T47D (cell line): ENCODE measurements around the gene RNU6-1.
A peak's percentile ranks its signal among the peaks of the same experiment; 100 is the strongest.

Experiments used
- DNase-seq, 2 experiments: peaks; one replicate each; pipeline versions ENCODE4 v3.0.0 to v3.0.0-alpha.2; 2011 to 2012; ENCODE audit warnings: low read depth in 1 of 2, low spot score in 1 of 2
- JUND ChIP-seq: IDR thresholded peaks from 2 replicates; pipeline ENCODE4 v1.6.1; 2012; ENCODE audit warnings: low read depth
- in situ Hi-C: cut with HindIII; loops from 2 replicates; pipeline ENCODE4 v1.10.0; 2016; ENCODE audit warnings: low sequenced_read_pairs, low pct_unique_long_range_greater_than_20kb

RNU6-1 gene

DNA sequence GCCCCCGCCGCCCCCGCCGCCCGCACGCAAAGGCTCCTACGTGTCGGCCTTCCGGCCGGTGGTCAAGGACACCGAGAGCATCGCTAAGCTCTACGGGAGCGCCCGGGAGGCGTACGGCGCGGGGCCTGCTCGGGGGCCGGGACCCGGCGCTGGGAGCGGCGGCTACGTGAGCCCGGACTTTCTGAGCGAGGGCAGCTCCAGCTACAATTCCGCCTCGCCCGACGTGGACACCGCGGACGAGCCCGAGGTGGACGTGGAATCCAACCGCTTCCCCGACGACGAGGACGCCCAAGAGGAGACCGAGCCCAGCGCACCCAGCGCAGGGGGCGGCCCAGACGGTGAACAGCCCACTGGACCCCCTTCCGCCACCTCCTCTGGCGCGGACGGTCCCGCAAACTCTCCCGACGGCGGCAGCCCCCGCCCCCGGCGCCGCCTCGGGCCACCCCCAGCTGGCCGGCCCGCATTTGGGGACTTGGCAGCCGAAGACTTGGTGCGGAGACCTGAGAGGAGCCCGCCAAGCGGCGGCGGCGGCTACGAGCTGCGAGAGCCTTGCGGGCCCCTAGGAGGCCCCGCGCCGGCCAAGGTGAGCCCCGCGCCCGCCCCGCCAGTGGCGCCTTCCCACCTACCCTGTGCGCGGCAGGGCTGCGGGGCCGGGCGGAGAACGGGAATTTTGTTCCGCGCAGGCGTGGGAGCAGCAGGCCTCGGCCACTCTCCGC is 12.1 kb downstream of the RNU6-1 start:
- no peak for TF ChIP-seq JUND
- DNase-seq: no peak
- in situ Hi-C loops: no loop called here

- in situ Hi-C loops: no loop called here
- DNase-seq: no peak
- TF ChIP-seq JUND: no peak
Observed at GRCh38 chr15:67826717-67827561, 12.9 kb downstream of the RNU6-1 start.

DNA sequence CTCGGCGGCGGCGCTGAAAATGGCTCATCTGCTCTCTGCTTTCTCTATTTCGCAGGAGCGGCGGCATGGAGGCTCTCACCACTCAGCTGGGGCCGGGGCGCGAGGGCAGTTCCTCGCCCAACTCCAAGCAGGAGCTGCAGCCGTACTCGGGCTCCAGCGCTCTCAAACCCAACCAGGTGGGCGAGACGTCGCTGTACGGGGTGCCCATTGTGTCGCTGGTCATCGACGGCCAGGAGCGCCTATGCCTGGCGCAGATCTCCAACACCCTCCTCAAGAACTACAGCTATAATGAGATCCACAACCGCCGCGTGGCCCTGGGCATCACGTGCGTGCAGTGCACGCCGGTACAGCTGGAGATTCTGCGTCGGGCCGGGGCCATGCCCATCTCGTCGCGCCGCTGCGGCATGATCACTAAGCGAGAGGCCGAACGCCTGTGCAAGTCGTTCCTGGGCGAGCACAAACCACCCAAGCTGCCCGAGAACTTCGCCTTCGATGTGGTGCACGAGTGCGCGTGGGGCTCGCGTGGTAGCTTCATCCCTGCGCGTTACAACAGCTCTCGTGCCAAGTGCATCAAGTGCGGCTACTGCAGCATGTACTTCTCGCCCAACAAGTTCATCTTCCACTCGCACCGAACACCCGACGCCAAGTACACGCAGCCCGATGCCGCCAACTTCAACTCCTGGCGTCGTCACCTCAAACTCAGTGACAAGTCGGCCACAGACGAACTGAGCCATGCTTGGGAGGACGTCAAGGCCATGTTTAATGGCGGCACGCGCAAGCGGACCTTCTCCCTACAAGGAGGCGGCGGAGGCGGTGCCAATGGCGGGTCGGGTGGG is 13.7 kb downstream of the RNU6-1 start:
- no peak for TF ChIP-seq JUND
- no peak for DNase-seq
- in situ Hi-C loops: no loop called here

DNA sequence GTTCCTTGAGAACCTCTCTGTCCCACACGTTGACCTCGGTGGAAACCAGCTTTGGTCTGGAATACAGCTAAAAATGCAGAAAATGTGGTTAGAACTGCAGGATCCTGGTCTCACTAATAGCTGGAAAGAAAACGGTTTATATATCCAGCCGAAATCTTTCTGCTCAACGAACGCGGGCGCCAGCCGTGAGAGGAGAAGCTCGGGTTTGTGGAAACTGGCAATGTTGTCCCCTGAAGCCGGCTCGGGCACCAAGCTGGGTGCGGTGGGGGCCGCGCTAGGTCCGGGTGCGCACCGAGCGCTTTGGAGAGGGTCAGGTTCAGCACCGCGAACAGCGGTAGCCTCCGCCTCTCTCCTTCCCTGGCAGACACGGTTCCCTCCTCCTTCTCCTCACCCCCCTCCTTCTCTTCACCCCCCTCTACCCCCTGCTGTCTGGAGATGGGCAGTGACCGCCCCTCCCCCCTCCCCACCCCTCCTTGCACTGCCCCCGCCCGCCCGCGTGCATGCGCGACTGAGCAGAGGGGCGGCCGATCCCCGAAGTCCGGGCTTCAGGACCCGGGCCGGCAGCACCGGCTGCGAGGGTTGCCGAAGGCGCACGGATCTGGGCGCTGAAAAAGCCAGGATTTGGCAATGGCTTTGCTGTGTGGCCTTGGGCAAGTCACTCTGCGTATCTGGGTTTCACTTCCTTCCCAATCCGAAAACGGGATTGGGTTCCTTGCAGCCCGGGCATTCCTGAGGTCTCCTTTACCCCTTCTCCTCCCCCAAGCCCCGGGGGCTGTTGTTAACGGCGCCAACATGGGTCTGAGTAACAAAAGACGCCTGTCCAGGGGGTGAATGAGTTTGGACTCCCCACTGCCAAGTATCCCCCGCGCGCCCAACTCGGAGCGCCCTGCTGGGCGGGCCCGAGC is 14.6 kb downstream of the RNU6-1 start, which contains the start of gene SKOR1:
Gene SKOR1 (plus strand): TSS at position 534 of the 905 bp plus-strand sequence. CDS start 94 bp downstream, at position 628.
- DNase-seq: peak; percentile 57 to 96
- TF ChIP-seq JUND: no peak
- in situ Hi-C loops: no loop called here

DNA sequence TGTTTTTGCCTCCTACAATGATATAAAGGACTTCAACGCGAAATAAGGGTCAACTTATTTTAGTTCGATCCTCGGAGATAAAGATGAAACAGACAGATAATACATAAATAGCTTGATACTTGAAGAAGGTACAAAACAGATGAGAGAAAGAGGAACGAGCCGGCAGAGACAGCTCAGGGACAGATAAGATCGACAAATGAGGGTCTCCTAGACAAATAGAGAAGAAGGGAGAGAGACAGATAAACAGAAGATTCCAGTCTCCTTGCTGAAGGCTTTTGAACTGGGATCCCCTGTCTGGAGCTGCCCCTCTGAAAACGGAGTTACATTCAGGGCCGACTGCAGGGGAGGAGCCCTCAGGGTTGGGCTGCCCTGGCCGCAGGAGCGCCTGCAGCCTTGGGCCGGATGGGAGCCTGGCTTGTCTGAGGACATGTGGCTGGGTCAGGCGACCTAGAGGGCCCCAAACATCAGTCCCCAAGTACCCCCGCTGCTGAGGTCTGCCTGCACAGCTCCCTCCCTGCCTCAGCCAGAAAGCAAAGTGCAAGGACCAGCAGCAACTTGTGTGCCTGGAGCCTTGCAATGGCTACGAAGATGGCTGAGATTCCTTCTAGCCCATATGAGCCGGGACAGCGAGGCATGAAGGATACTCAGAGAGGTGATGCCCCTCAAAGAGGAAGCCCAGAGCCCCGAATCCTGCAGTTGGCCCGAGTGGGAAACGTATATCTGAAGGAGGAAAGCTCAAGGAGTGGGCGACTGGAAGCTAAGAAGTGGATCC is 15.5 kb downstream of the RNU6-1 start:
- TF ChIP-seq JUND: no peak
- in situ Hi-C loops: no loop called here
- no peak for DNase-seq

- no peak for DNase-seq
- in situ Hi-C loops: no loop called here
- no peak for TF ChIP-seq JUND
Observed at GRCh38 chr15:67823314-67824196, 16.3 kb downstream of the RNU6-1 start.

DNA sequence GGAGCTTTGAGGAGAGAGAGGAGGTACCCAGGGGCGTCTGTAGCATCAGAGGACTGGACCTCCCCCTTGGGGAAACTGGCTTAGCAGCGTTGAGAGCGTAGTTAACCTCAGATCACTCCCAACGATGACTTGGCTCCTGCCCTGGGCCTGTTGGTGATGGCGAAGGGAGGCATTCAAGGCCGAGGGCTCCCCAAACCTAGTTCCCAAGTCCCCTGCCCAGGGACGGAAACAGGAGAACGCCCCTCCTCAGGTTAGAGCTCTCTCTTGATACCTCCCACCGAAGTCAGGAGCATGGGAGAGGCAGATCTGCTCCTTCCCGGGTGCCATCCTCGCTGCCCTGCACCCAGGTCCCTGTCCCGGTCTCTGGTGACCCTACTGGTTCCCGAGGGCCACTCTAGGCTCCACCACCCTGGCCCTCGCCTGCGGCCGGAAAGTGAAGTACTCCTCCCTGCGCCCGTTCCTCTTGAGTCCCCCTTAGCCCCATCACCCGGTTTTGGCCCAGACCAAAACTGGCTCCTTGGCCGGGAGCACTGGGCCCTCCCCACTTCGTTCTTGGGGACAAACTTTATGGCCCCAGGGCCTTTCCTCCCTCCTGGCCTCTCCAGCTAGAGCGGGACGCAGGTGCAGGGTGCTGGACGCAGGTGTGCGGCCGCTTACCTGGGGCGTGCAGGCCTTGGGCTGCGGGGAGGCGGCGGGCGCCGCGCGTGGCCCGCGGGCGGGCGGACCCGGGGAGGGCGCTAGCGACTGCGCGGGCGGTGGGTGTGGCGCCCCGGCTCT is 17.1 kb downstream of the RNU6-1 start:
- no peak for TF ChIP-seq JUND
- no peak for DNase-seq
- in situ Hi-C loops: no loop called here

GRCh38 chr15:67821784-67822440 is 17.9 kb downstream of the RNU6-1 start:
- DNase-seq: no peak
- in situ Hi-C loops: no loop called here
- TF ChIP-seq JUND: no peak
